Activated CD4-positive, alpha-beta T cell treated with anti-CD3 and anti-CD28 coated beads, Interleukin-10, Interleukin-2, amounts not matched to agents 100 ng/mL and 50 ng/mL, durations not matched to agents 16 hours and 8 hours (primary cell): Measurements from ENCODE around the gene CCDC54.
A peak's percentile ranks its signal among the peaks of the same experiment; 100 is the strongest.
"Not testable (repeated sequence)": the region's sequence is repeated elsewhere in the genome, so short reads cannot be mapped to it uniquely, and the experiment has no call there.

Experiments used
- DNase-seq: peaks from one replicate; pipeline ENCODE4 v3.0.0-alpha.2; 2020

The CCDC54 gene

GRCh38 chr3:107377151-107377550, at the start of gene CCDC54:
CCDC54 (plus strand) TSS chr3:107377439; CDS start chr3:107377588, 149 bp downstream.
- DNase-seq, result no peak

GRCh38 chr3:107328069-107328468, 49.2 kb upstream of the CCDC54 start:
- no peak for DNase-seq

- DNase-seq, result no peak
Measured at GRCh38 chr3:107329088-107329487, 48.2 kb upstream of the CCDC54 start.

GRCh38 chr3:107339690-107340089, 37.5 kb upstream of the CCDC54 start:
- DNase-seq, result not testable (repeated sequence)

- DNase-seq, result no peak
Measured at GRCh38 chr3:107344722-107345121, 32.5 kb upstream of the CCDC54 start.

- no peak for DNase-seq
Measured at GRCh38 chr3:107345822-107346405, 31.3 kb upstream of the CCDC54 start.

GRCh38 chr3:107346564-107346963, 30.7 kb upstream of the CCDC54 start:
- DNase-seq, result peak; percentile 52

- no peak for DNase-seq
Measured at GRCh38 chr3:107347751-107348150, 29.5 kb upstream of the CCDC54 start.

GRCh38 chr3:107356706-107357105, 20.5 kb upstream of the CCDC54 start:
- DNase-seq, result no peak

GRCh38 chr3:107361633-107362032, 15.6 kb upstream of the CCDC54 start:
- no peak for DNase-seq

- DNase-seq, result no peak
Measured at GRCh38 chr3:107365051-107365450, 12.2 kb upstream of the CCDC54 start.

- DNase-seq, result no peak
Measured at GRCh38 chr3:107366766-107367165, 10.5 kb upstream of the CCDC54 start.

- DNase-seq, result peak; percentile 38
Measured at GRCh38 chr3:107367353-107367752, 9.9 kb upstream of the CCDC54 start.

GRCh38 chr3:107368654-107369398, 8.4 kb upstream of the CCDC54 start:
- DNase-seq, result no peak

- DNase-seq, result no peak
Measured at GRCh38 chr3:107369791-107370190, 7.4 kb upstream of the CCDC54 start.

GRCh38 chr3:107370907-107371306, 6.3 kb upstream of the CCDC54 start:
- no peak for DNase-seq

GRCh38 chr3:107372506-107372905, 4.7 kb upstream of the CCDC54 start:
- no peak for DNase-seq

GRCh38 chr3:107373896-107374295, 3.3 kb upstream of the CCDC54 start:
- no peak for DNase-seq

- no peak for DNase-seq
Measured at GRCh38 chr3:107375682-107376081, 1.6 kb upstream of the CCDC54 start.

- no peak for DNase-seq
Measured at GRCh38 chr3:107382631-107383030, 5.4 kb downstream of the CCDC54 start.

- DNase-seq, result no peak
Measured at GRCh38 chr3:107384428-107384827, 7.2 kb downstream of the CCDC54 start.

- no peak for DNase-seq
Measured at GRCh38 chr3:107384907-107385306, 7.7 kb downstream of the CCDC54 start.

GRCh38 chr3:107387555-107387954, 10.3 kb downstream of the CCDC54 start:
- DNase-seq, result no peak

GRCh38 chr3:107392549-107393165, 15.4 kb downstream of the CCDC54 start:
- no peak for DNase-seq
